HCT116 (cell line): ENCODE results near the gene CACNB2. TPM values are rescaled to one million over a fixed set of nuclear protein-coding genes. Genes with fewer than 3 reads are reported as not detected.

Experiments
- ATAC-seq: fragments of 200-7000 bp; cut with Tn5 transposase; 2 replicates; pipeline ENCODE4 v1.9.1; 2020; ENCODE audit warnings: mild to moderate bottlenecking, moderate library complexity
- BruUV-seq: library from RNA; stranded (reverse); fragments of 400-500 nt; replicated peaks from 2 replicates; lab custom pipeline; 2021; lab: Mats Ljungman, UMichigan
- CTCF ChIA-PET: fragments of 300-600 bp; sonication (Branson Sonifier 250); formaldehyde crosslinking; loops from one replicate; lab custom pipeline; 2021; ENCODE audit warnings: antibody characterized with exemption; lab: Charles Lee
- POLR2A ChIA-PET: fragments of 300-600, 350-600 bp; sonication (Branson Sonifier 250); formaldehyde crosslinking; loops from one replicate; lab custom pipeline; 2021; ENCODE audit warnings: antibody characterized with exemption; lab: Charles Lee
- RAD21 ChIA-PET, 2 experiments: fragments of 300-600 bp; sonication (Branson Sonifier 250); formaldehyde crosslinking; loops; one replicate each; lab custom pipeline; 2023; ENCODE audit warnings: low total read pairs in 2 of 2; ENCODE audit not compliant: uncharacterized antibody in 2 of 2, unreplicated experiment in 2 of 2, low non-redundant PET in 1 of 2; lab: Charles Lee
- DNase-seq: peaks from one replicate; pipeline ENCODE4 v3.0.0-alpha.2; 2010; ENCODE audit warnings: low read depth, low spot score
- H2AFZ ChIP-seq: fragments of 200-600 bp; shearing (Covaris generic), sonication (generic); 2 replicates; pipeline ENCODE4 v1.6.1; 2017; ENCODE audit warnings: low read depth, mixed run types, mixed read lengths, antibody characterized with exemption, low read length; ENCODE audit not compliant: poor library complexity, severe bottlenecking
- H3K27ac ChIP-seq: 2 replicates; pipeline ENCODE4 v1.5.1; 2012; ENCODE audit warnings: low read depth, low read length
- H3K27me3 ChIP-seq: fragments of 200-600 bp; sonication (generic); 2 replicates; pipeline ENCODE4 v1.6.1; 2016; ENCODE audit warnings: mixed run types, low read length, mixed read lengths; ENCODE audit not compliant: insufficient read depth
- H3K36me3 ChIP-seq, 2 experiments: fragments of 200-500 bp in 1 of 2; fragments of 200-600 bp in 1 of 2; sonication (Bioruptor generic) in 1 of 2; sonication (generic) in 1 of 2; 2 replicates each; pipeline versions ENCODE4 v1.5.1 to v1.6.1; 2014 to 2016; ENCODE audit warnings: low read length in 2 of 2, inconsistent platforms in 1 of 2, mixed read lengths in 1 of 2, mixed run types in 1 of 2; ENCODE audit not compliant: insufficient read depth in 2 of 2, control insufficient read depth in 1 of 2
- H3K4me1 ChIP-seq, 2 experiments: fragments of 200-600 bp in 1 of 2; sonication (generic) in 1 of 2; 2 replicates each; pipeline versions ENCODE4 v1.5.1 to v1.6.1; 2012 to 2017; ENCODE audit warnings: low read length in 2 of 2, inconsistent platforms in 1 of 2, mild to moderate bottlenecking in 1 of 2, mixed read lengths in 1 of 2, mixed run types in 1 of 2, moderate library complexity in 1 of 2; ENCODE audit not compliant: insufficient read depth in 2 of 2, control insufficient read depth in 1 of 2
- H3K4me2 ChIP-seq: fragments of 200-600 bp; sonication (generic); 2 replicates; pipeline ENCODE4 v1.6.1; 2017; ENCODE audit warnings: mixed run types, low read length, mixed read lengths
- H3K4me3 ChIP-seq, 2 experiments: fragments of 200-600 bp in 1 of 2; sonication (generic) in 1 of 2; replicated peaks in 1 of 2; 2 replicates each; pipeline ENCODE4 v1.5.1; 2011 to 2016; ENCODE audit warnings: low read length in 2 of 2, control low read depth in 1 of 2, low read depth in 1 of 2, mild to moderate bottlenecking in 1 of 2, mixed read lengths in 1 of 2, mixed run types in 1 of 2
- H3K79me2 ChIP-seq: fragments of 200-600 bp; sonication (generic); 2 replicates; pipeline ENCODE4 v1.6.1; 2017; ENCODE audit warnings: mild to moderate bottlenecking, mixed run types, low read length, moderate library complexity, mixed read lengths; ENCODE audit not compliant: insufficient read depth
- H3K9ac ChIP-seq: fragments of 200-600 bp; sonication (generic); 2 replicates; pipeline ENCODE4 v1.6.1; 2016; ENCODE audit warnings: low read length, mixed read lengths
- H3K9me2 ChIP-seq: fragments of 200-600 bp; sonication (generic), shearing (Covaris generic); 2 replicates; pipeline ENCODE4 v1.6.1; 2017; ENCODE audit warnings: mixed run types, mild to moderate bottlenecking, moderate library complexity; ENCODE audit not compliant: insufficient read depth
- H3K9me3 ChIP-seq, 2 experiments: fragments of 200-500 bp in 1 of 2; fragments of 200-600 bp in 1 of 2; sonication (Bioruptor generic) in 1 of 2; sonication (generic) in 1 of 2; 2 replicates each; pipeline ENCODE4 v1.6.1; 2014 to 2017; ENCODE audit warnings: low read length in 2 of 2, mixed read lengths in 2 of 2, inconsistent platforms in 1 of 2, low read depth in 1 of 2, mild to moderate bottlenecking in 1 of 2, mixed run types in 1 of 2, moderate library complexity in 1 of 2; ENCODE audit not compliant: control insufficient read depth in 1 of 2, insufficient read depth in 1 of 2
- H4K20me1 ChIP-seq: fragments of 200-600 bp; sonication (generic), shearing (Covaris generic); 2 replicates; pipeline ENCODE4 v1.6.1; 2017; ENCODE audit warnings: mixed run types, mild to moderate bottlenecking, moderate library complexity; ENCODE audit not compliant: insufficient read depth
- CBX3 ChIP-seq: IDR thresholded peaks from 2 replicates; pipeline ENCODE4 v1.6.1; 2012; ENCODE audit warnings: low read depth
- EZH2phosphoT487 ChIP-seq: fragments of 200-600 bp; IDR thresholded peaks from 2 replicates; pipeline ENCODE4 v1.6.1; 2018; ENCODE audit warnings: antibody characterized with exemption, borderline replicate concordance
- RAD21 ChIP-seq: IDR thresholded peaks from 2 replicates; pipeline ENCODE4 v1.6.1; 2012; ENCODE audit warnings: low read depth, mild to moderate bottlenecking
- YY1 ChIP-seq: IDR thresholded peaks from 2 replicates; pipeline ENCODE4 v1.6.1; 2011; ENCODE audit warnings: low read length, low read depth, moderate library complexity, mild to moderate bottlenecking; ENCODE audit not compliant: insufficient replicate concordance; ENCODE audit errors: extremely low read depth
- ZBTB33 ChIP-seq: IDR thresholded peaks from 2 replicates; pipeline ENCODE4 v1.6.1; 2011; ENCODE audit warnings: mild to moderate bottlenecking, low read length, moderate library complexity; ENCODE audit not compliant: insufficient replicate concordance; ENCODE audit errors: extremely low read depth
- intact Hi-C: fragments of 100-400 bp; cut with micrococcal nuclease; formaldehyde crosslinking; loops from 2 replicates; pipeline ENCODE4 v1.10.0; 2022
- total RNA-seq: library from RNA; stranded (reverse); gene quantifications from one replicate; pipeline ENCODE4 v1.2.1, GENCODE V29; 2021; ENCODE audit not compliant: unreplicated experiment
- TF ChIP-seq, protein P1 (sequence below), 3 experiments: fragments of 200-600 bp in 1 of 3; sonication (generic) in 1 of 3; IDR thresholded peaks in 2 of 3; conservative IDR thresholded peaks in 1 of 3; 2 replicates each; pipeline ENCODE4 v1.5.1; 2012 to 2017; ENCODE audit warnings: low read depth in 2 of 3, low read length in 2 of 3, antibody characterized with exemption in 1 of 3, borderline replicate concordance in 1 of 3, control low read depth in 1 of 3, mild to moderate bottlenecking in 1 of 3, mixed read lengths in 1 of 3, mixed run types in 1 of 3, moderate library complexity in 1 of 3; ENCODE audit not compliant: insufficient read depth in 1 of 3

Gene CACNB2
- total RNA-seq, 1 experiment from 2014 or later, result 0.71 TPM

GRCh38 chr10:18216482-18216881 is 76.3 kb downstream of the CACNB2 start:
- Histone ChIP-seq H3K79me2 (no peaks in the 10 kb centered on the region), H3K4me2 (no peak overlapping the region), H3K27ac (no peak overlapping the region), H3K9ac (no peak overlapping the region), H3K4me3 (no peak overlapping the region), H4K20me1 (no peaks in the 10 kb centered on the region), H3K36me3 (no peaks in the 10 kb centered on the region), H3K9me2 (no peaks in the 10 kb centered on the region), H2AFZ (no peak overlapping the region), H3K27me3 (no peaks in the 10 kb centered on the region), H3K9me3 (no peaks in the 10 kb centered on the region), H3K4me1 (no peaks in the 10 kb centered on the region)
- intact Hi-C loops, result loop anchor here (5.0 kb wide), 2 partner anchors 474 to 609 kb away; no protein-coding TSS in a partner anchor
- CTCF ChIA-PET, result interaction anchor here (0.7 to 1.7 kb wide), 22 partner anchors 9 to 435 kb away, joined by 3 to 49 read pairs (median 4); no protein-coding TSS in a partner anchor
- RAD21 ChIA-PET, result interaction anchor here (0.6 to 1.0 kb wide), 4 partner anchors 366 to 612 kb away, joined by 3 to 4 read pairs (median 4); no protein-coding TSS in a partner anchor
- POLR2A ChIA-PET, result no interaction called here
- ATAC-seq (peak; percentile 62; the same call in 1 of the 2 replicates), DNase-seq (no peak)
- TF ChIP-seq CBX3 (no peak), EZH2phosphoT487 (no peak), ZBTB33 (no peak), YY1 (no peak), RAD21 (peak; percentile 52)
- TF ChIP-seq, protein P1, sequence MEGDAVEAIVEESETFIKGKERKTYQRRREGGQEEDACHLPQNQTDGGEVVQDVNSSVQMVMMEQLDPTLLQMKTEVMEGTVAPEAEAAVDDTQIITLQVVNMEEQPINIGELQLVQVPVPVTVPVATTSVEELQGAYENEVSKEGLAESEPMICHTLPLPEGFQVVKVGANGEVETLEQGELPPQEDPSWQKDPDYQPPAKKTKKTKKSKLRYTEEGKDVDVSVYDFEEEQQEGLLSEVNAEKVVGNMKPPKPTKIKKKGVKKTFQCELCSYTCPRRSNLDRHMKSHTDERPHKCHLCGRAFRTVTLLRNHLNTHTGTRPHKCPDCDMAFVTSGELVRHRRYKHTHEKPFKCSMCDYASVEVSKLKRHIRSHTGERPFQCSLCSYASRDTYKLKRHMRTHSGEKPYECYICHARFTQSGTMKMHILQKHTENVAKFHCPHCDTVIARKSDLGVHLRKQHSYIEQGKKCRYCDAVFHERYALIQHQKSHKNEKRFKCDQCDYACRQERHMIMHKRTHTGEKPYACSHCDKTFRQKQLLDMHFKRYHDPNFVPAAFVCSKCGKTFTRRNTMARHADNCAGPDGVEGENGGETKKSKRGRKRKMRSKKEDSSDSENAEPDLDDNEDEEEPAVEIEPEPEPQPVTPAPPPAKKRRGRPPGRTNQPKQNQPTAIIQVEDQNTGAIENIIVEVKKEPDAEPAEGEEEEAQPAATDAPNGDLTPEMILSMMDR (IDR thresholded peaks at IDR 0.05 in 2 of 3, conservative IDR thresholded peaks at IDR 0.05 in 1 of 3; ENCODE audit: borderline replicate concordance in 1 of 3, insufficient read depth in 1 of 3, low read depth in 2 of 3, low read length in 2 of 3), result peak; percentile 40 to 55 (median 54); a peak in 5 of 6 replicates
- BruUV-seq, result no TSS peak
